HG03060 (cell line): ENCODE results near the gene HOXB3.
"Not testable (repeated sequence)": the region's sequence is repeated elsewhere in the genome, so short reads cannot be mapped to it uniquely, and the experiment has no call there.

ENCODE experiments used
- ATAC-seq: cut with Tn5 transposase; IDR thresholded peaks from one replicate; pipeline ENCODE4 v1.9.1; 2021; ENCODE audit warnings: low read depth, moderate number of reproducible peaks; ENCODE audit not compliant: unreplicated experiment

The HOXB3 gene

DNA sequence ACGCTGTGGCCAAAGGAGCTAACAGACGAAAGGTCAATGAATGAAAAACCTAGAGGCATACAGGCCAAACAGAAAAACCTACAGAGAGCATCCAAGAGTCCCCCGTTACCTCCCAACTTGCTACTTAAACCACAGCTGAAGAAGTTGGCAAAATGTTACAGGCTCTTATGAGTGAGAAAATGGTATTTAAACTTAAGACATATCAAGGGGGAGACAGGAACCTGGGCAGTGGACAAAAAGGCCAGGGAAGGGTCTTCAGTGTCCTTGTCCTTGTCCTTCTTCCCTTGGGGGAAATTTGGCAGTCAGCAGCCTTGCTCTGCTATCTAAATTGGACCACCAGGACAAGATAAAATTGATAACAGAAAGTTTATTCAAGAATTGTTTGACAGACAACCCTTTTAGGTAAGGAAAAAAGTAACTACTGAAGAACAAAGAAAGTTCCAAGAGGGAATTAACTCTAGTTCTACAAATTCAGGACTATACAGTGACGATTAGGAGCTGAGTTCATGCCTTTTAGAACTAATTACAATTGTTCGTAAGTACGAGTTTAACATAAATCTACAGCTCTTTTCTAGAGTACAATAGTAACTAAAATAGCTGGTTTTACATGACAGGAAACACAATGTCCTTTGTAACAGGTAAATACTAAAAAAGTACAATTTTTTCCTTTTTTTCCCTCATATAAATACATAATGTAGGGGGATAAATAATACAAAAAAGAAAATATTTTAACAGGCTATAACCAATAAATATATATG, 41.3 kb downstream of the HOXB3 start:
- no peak for ATAC-seq

DNA sequence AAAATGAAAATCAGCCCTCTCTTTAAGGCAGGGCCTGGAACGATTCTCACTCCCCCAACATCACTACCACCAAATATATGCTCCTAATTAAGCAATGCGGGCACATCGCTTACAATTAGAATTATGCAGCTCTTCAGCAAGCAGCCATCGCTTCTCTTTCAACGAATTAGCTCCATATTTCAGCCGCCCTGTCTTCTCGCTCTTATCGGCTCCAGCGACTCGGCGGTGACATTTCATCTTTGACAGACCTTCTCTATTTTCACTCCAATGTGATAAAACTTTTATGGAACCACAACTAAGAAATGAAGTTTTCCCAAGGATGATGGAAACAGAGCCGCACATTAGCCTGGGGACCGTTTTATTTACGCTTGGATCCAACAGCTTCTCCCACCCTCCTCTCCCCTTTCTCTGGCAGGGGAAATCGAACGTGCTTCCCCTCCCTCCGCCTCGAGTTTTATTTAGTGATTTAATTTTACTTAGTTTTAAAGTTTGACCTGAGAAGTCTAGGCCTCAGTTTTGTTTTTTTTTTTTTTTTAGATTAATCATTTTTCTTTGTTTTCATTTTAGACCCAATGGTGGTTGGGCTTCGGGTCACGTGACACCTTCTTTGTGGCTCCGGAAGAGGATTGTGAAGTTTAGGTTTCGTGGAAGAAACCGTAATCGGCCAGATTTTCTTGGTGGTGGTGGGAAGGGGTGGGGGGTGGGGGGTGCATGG, 42.1 kb downstream of the HOXB3 start:
- ATAC-seq: no peak

DNA sequence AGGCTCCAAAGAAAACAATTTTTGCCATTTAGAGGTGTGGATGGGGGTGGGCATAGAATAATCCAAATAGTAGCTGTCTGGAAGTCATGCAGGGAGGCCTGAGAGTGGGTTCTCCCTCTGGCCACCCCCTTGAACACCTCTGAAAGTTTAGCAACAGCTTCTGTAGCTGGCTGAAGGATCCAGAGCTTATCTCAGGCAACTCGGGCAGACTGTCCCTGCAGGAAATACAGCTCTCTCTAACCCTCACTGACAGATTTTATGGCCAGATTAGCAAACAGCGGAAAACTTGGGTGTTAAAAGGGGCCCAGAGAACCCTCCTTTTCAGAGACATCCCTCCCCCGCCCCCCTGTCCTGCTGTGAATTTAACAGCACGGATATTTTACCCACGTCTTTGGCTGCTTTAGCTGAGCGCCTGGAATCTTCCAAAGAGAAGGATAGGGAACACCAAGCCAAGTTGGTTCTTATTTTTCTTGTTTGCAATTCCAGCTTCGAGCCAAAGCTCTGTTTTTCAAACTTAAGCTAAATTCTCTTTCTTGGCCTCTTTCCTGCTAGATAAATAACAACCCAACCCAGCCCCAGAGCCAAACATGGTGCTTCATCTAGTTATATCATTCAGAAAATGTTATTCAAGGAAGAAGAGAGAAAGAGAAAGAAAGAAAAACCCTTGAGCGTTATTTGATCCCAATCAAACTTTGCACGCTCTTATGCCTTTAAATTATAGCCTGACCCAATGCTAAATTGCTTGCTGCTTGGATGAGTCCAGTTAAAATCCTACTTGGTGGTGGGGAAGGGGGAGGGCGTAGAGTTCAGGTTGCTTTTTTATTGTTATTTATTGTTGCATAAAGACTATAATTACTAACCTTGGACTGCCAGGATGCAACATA, 42.9 kb downstream of the HOXB3 start:
- no peak for ATAC-seq

DNA sequence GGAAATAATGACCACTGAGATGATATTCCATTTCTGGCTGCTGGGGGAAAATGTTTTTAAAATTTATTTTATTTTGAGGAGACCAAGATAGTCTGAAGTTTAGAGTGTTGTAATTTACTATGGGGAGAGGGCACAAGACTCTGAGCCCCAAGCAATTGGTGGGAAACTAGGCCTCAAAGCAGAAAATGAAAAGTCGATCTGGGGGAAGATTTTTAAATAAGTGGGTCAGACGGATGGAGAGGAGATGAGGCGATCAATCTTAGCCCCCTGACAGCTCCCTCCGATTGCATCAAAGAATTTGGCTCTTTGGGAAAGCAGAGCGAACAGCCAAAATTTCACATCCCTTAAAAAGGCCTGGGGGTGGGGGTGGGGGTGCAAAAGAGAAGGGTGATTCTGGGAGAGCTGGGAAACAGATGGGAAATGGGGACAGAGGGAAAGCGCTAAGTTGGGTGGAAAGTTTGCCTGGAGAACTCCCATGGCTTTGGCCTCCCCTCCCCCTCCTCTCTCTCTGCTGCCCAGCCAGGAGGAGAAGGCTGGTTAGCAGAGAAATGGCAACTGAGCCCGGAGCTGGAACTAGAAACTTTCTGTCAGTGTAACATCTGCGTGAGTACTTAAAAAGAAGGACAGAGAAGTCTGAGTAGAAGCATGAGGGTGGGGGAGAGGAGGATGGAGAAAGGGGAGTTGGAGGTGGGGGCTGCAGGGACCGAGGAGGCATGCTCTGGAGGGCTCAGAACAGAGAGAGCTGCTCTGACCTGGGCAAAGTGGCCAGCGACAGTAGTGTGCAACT, 43.7 kb downstream of the HOXB3 start:
- no peak for ATAC-seq

- no peak for ATAC-seq
These were observed 44.5 kb downstream of the HOXB3 start for GRCh38 chr17:48545539-48545938.

GRCh38 chr17:48545022-48545375, 45.0 kb downstream of the HOXB3 start, which contains the start of gene HOXB2:
HOXB2 (minus strand) TSS chr17:48545109; CDS start chr17:48544911, 198 bp downstream.
- ATAC-seq: no peak

- ATAC-seq: no peak
These were observed 45.6 kb downstream of the HOXB3 start for GRCh38 chr17:48544349-48545021.

DNA sequence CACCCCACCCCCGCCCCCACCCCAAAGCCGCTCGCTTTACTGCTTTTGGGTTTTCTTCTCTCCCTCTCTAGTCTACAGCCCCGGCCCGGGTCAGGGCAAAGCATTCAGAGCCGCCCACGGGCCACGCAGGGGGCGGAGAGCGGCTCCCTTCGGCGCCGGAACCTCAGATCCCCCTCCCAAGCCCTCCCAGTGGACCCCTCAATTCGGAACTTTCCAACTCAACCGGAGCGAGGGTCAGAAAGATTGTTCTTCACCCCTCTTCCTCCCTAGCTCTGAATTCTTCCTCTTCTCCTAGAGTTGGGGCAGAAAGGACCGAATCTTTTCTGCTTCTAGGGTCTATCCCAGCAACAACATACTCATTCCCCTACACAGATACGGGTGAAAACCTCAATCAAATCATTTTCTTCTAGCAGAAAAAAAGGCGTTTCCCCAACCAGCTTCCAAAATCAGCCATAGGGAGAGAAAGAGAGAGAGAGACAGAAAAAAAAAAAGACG, 46.1 kb downstream of the HOXB3 start:
- ATAC-seq: no peak

GRCh38 chr17:48543107-48543853, 46.8 kb downstream of the HOXB3 start:
- ATAC-seq: no peak

DNA sequence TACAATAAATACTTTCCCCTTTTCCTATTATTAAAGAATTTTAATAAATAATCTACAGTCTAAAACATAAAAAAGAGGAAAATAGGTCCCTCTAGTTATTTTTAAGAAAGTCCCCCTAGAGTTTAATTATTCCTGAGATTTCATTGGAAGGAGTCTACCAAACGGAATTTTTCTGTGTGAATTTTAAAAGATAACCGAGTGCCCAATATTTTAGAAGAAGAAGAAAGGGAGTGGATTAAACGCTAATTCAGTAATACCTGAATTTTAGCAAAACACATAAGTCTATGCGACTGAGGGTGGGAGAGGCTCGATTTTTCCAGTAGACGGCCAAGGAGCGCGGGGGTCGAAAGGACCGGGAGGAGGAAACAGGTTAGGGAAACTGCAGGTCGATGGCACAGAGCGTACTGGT, 47.3 kb downstream of the HOXB3 start:
- ATAC-seq: no peak

DNA sequence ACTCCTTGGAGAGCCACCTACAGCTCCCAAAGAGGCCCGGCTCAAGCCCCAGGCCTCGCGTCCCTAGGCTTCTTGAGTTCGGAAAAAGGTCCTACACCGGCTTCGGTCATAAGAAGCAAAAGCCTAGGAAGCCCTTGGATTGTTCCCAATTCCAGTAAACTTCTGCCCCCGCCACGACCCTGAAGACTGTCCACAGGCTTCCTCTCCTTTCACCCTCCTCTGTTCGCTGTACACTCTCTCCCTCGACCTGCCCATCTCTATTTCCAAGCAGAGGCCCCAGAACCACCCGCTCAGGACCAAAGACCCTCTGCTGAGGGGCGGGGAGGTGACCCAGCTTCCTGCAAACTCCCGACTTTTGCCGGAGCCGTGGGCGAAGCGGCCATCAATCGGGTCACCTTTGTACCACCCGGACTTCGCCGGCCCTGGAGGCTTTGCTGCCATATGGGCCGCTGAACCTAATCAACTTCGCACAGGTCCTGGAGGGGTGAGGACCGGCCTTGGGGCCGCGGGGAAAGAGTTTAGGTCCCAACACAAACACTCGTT, 47.9 kb downstream of the HOXB3 start:
- ATAC-seq: no peak

DNA sequence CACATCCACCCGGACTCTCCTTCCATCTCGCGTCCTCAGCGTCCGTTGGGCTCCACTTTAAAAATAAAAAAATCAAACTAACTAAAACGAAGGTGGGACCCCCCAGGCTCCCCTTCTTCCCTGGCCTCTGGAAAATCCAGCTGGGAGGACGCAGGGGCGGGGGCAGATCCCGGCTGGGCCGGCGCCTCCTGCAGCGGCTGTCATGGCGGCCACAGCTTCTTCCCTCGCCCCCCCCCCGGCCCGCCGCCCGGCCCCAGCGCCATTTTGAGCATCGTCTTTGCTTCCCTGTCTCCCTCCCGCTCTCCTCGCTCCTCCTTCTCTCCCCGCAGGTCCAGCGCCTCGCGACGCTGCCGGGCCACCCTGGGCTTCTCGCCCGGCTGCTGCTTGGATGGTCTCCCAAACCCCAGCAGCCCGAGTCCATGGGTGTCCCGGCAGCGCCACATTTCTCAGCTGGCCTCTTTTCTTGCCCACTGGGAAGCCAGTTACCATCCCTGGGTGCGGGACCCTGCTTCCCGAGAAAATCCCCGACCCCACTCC, 48.4 kb downstream of the HOXB3 start:
- ATAC-seq: no peak

- no peak for ATAC-seq
These were observed 48.9 kb downstream of the HOXB3 start for GRCh38 chr17:48541036-48541576.

GRCh38 chr17:48540213-48540612, 49.8 kb downstream of the HOXB3 start:
- no peak for ATAC-seq

GRCh38 chr17:48539177-48539576, 50.9 kb downstream of the HOXB3 start:
- ATAC-seq: no peak

- ATAC-seq: no peak
These were observed 52.7 kb downstream of the HOXB3 start for GRCh38 chr17:48537316-48537715.

DNA sequence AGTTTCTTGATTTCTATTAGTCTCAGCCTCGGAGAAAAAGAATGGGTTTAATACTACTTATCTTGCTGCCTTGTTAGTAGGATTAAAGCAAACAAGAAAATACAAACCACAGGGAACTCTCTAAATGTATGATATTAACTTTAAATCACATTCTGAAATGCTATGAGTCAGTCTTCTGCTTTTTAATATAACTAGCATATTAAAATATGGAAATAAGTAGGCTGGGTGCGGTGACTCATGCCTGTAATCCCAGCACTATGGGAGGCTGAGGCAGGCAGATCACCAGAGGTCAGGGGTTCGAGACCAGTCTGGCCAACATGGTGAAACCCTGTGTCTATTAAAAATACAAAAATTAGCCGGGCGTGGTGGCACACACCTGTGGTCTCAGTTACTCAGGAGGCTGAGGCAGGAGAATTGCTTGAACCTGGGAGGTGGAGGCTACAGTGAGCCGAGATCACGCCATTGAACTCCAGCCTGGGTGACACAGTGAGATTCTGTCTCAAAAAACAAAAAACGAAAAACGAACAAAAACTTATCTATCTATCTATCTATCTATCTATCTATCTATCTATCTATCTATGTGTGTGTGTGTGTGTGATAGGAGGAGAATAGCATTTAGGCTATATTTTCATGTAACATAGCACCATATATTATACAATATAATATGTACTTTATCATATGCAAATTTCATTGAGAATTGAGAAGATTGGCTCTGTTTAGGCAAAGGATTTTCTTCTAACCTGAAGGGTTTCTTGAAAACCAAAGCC, 54.1 kb downstream of the HOXB3 start:
- not testable (repeated sequence) for ATAC-seq
